ENCODE data around the gene STPG2. TPM values are rescaled to one million over a fixed set of nuclear protein-coding genes. Genes with fewer than 3 reads are reported as not detected.

STPG2 gene
- total RNA-seq, 1 experiment from 2014 or later = 0.20 TPM

- H3K4me3 Mint-ChIP-seq = no peak overlapping the region
- H3K4me2 ChIP-seq (ENCODE audit: insufficient read depth, insufficient read length, low read length) = no peak overlapping the region
- H3K36me3 Mint-ChIP-seq (ENCODE audit: insufficient read depth in 1 of 3, low read depth in 3 of 3) = no peaks in the 10 kb centered on the region; a peak in 1 of 7 replicates
- no peaks in the 10 kb centered on the region for H3K23me2 ChIP-seq (ENCODE audit: insufficient read length, low read depth, low read length, poor library complexity, severe bottlenecking)
- no peak overlapping the region for H4K5ac ChIP-seq (ENCODE audit: insufficient read length, low read depth, low read length)
- H3K27me3 ChIP-seq (ENCODE audit: insufficient read depth, low read length) = no peaks in the 10 kb centered on the region
- no peak overlapping the region for H3K18ac ChIP-seq (ENCODE audit: insufficient read length, low read depth, low read length)
- H2AFZ ChIP-seq (ENCODE audit: low read length) = no peak overlapping the region
- no peak overlapping the region for H3K56ac ChIP-seq (ENCODE audit: insufficient read length, low read depth, low read length)
- H3K4ac ChIP-seq (ENCODE audit: low read depth, low read length) = no peak overlapping the region
- H2BK120ac ChIP-seq (ENCODE audit: low read depth, low read length, poor library complexity, severe bottlenecking) = no peak overlapping the region
- H2BK20ac ChIP-seq (ENCODE audit: low read depth, low read length, poor library complexity, severe bottlenecking) = no peak overlapping the region
- WGBS (ENCODE audit: extremely low coverage, insufficient read length, low lambda C conversion rate) = no CpG with 5 or more reads among the region's 2 CpGs
- no peaks in the 10 kb centered on the region for H3K27me3 Mint-ChIP-seq (ENCODE audit: low read depth)
- H3T11ph ChIP-seq (ENCODE audit: low read length) = no peak overlapping the region
- no peaks in the 10 kb centered on the region for H4K20me1 ChIP-seq (ENCODE audit: control insufficient read depth, insufficient read depth, insufficient read length)
- H3K9me3 ChIP-seq (ENCODE audit: control insufficient read depth, low read depth, low read length) = no peaks in the 10 kb centered on the region
- no peak overlapping the region for H2BK15ac ChIP-seq (ENCODE audit: low read depth, low read length)
- no peak overlapping the region for H4K8ac ChIP-seq (replicated peaks; ENCODE audit: insufficient read length, low read depth, low read length)
- H3K9ac ChIP-seq (ENCODE audit: extremely low read depth, insufficient read length, low read length) = no peak overlapping the region
- H2AK5ac ChIP-seq (ENCODE audit: insufficient read length, low read length) = no peak overlapping the region
- no peaks in the 10 kb centered on the region for H3K79me1 ChIP-seq (ENCODE audit: insufficient read depth, low read depth, low read length, poor library complexity, severe bottlenecking)
- H3K23ac ChIP-seq (ENCODE audit: insufficient read length, low read depth, low read length) = no peak overlapping the region
- H3K14ac ChIP-seq (ENCODE audit: insufficient read depth, low read length) = no peak overlapping the region
- no peaks in the 10 kb centered on the region for H3K4me1 Mint-ChIP-seq
- no peak overlapping the region for H2BK12ac ChIP-seq (ENCODE audit: insufficient read length, low read depth, low read length)
- H3K27ac Mint-ChIP-seq = no peak overlapping the region
- no peak for DNase-seq
- no peaks in the 10 kb centered on the region for H3K4me1 ChIP-seq (ENCODE audit: insufficient read depth, low read length)
- no peak for TF ChIP-seq CTCF (conservative IDR thresholded peaks at IDR 0.05)
- H3K27ac ChIP-seq (ENCODE audit: insufficient read length, low read depth, low read length) = no peak overlapping the region
- peaks cover 0 to 8% of the 10 kb centered on the region in 2 experiments; a peak in 3 of 5 replicates for H3K9me3 Mint-ChIP-seq
- no peaks in the 10 kb centered on the region for H3K79me2 ChIP-seq (ENCODE audit: insufficient read depth, low read length)
- no peak overlapping the region for H2BK5ac ChIP-seq (ENCODE audit: insufficient read length, low read length)
- H4K91ac ChIP-seq (ENCODE audit: insufficient read length, low read depth, low read length) = no peak overlapping the region
Measured at GRCh38 chr4:98125585-98125984, 17.7 kb downstream of the STPG2 start.

All from H9 (cell line).